ENCODE results near the gene TCERG1L. TPM values are rescaled to one million over a fixed set of nuclear protein-coding genes. Genes with fewer than 3 reads are reported as not detected.

TCERG1L gene
- total RNA-seq, 1 experiment from 2014 or later, result not detected

- no peaks in the 10 kb centered on the region for H3K4me1 ChIP-seq (ENCODE audit: control insufficient read depth, insufficient read depth, low read length)
- no peaks in the 10 kb centered on the region for H3K27me3 ChIP-seq (ENCODE audit: control insufficient read depth, insufficient read depth, low read length)
- TF ChIP-seq SIN3A (IDR thresholded peaks at IDR 0.05; ENCODE audit: borderline replicate concordance, insufficient read depth, low read depth, low read length) (no peak), REST (IDR thresholded peaks at IDR 0.05; ENCODE audit: insufficient read depth in 1 of 2, low read depth in 2 of 2, low read length in 1 of 2) (no peak), TCF7L2 (IDR thresholded peaks at IDR 0.05; ENCODE audit: low read depth, low read length) (no peak), POLR2AphosphoS5 (IDR thresholded peaks at IDR 0.05; ENCODE audit: low read depth, low read length) (no peak), CTCF (IDR thresholded peaks at IDR 0.05) (no peak)
- no TSS peak for BruUV-seq (replicated peaks)
- DNase-seq (ENCODE audit: low read depth, low spot score), result no peak
- ATAC-seq, result no peak
- intact Hi-C loops (cut with micrococcal nuclease; ENCODE audit: unreplicated experiment) (no loop called here), in situ Hi-C loops (cut with HindIII; ENCODE audit: low pct_unique_long_range_greater_than_20kb, low sequenced_read_pairs) (no loop called here)
- no peaks in the 10 kb centered on the region for H3K9me3 ChIP-seq (ENCODE audit: control insufficient read depth, insufficient read depth, low read depth, low read length)
- ChIA-PET POLR2A (no interaction called here), CTCF (interaction anchor here (0.6 kb wide), 1 partner anchor 10 kb away, joined by 3 read pairs; no protein-coding TSS in a partner anchor)
- H3K27ac ChIP-seq (ENCODE audit: low read length), result no peak overlapping the region
- H3K36me3 ChIP-seq (ENCODE audit: control insufficient read depth, insufficient read depth, low read length), result no peaks in the 10 kb centered on the region
- no peak overlapping the region for H3K4me3 ChIP-seq (ENCODE audit: low read depth in 2 of 2, low read length in 2 of 2)
These were observed 264.0 kb downstream of the TCERG1L start for GRCh38 chr10:131047501-131047900.

- in situ Hi-C loops (cut with HindIII; ENCODE audit: low pct_unique_long_range_greater_than_20kb, low sequenced_read_pairs), result no loop called here
- Histone ChIP-seq H3K4me1 (ENCODE audit: control insufficient read depth, insufficient read depth, low read length) (no peaks in the 10 kb centered on the region), H3K27ac (ENCODE audit: low read length) (no peak overlapping the region), H3K27me3 (ENCODE audit: control insufficient read depth, insufficient read depth, low read length) (no peaks in the 10 kb centered on the region), H3K4me3 (ENCODE audit: low read depth in 2 of 2, low read length in 2 of 2) (no peak overlapping the region), H3K36me3 (ENCODE audit: control insufficient read depth, insufficient read depth, low read length) (no peaks in the 10 kb centered on the region), H3K9me3 (ENCODE audit: control insufficient read depth, insufficient read depth, low read depth, low read length) (peaks cover 4% of the 10 kb centered on the region; the same call in 1 of the 2 replicates)
- BruUV-seq (replicated peaks), result no TSS peak
- intact Hi-C loops (cut with micrococcal nuclease; ENCODE audit: unreplicated experiment), result no loop called here
- CTCF ChIA-PET, result no interaction called here
- DNase-seq (ENCODE audit: low read depth, low spot score) (no peak), ATAC-seq (no peak)
- TF ChIP-seq CTCF (IDR thresholded peaks at IDR 0.05), result no peak
- TF ChIP-seq POLR2AphosphoS5 (IDR thresholded peaks at IDR 0.05; ENCODE audit: low read depth, low read length), result no peak
- no peak for TF ChIP-seq TCF7L2 (IDR thresholded peaks at IDR 0.05; ENCODE audit: low read depth, low read length)
- no peak for TF ChIP-seq REST (IDR thresholded peaks at IDR 0.05; ENCODE audit: insufficient read depth in 1 of 2, low read depth in 2 of 2, low read length in 1 of 2)
- TF ChIP-seq SIN3A (IDR thresholded peaks at IDR 0.05; ENCODE audit: borderline replicate concordance, insufficient read depth, low read depth, low read length), result no peak
- POLR2A ChIA-PET, result no interaction called here
These were observed 265.3 kb downstream of the TCERG1L start for GRCh38 chr10:131046194-131046593.

Data from Panc1 (cell line).